Astrocyte (in vitro differentiated cells and primary cell): ENCODE measurements around the gene HPSE2.

ENCODE experiments used
- CTCF ChIP-seq: IDR thresholded peaks from 2 replicates; pipeline ENCODE4 v1.5.1; 2011; ENCODE audit warnings: low read depth, mild to moderate bottlenecking, inconsistent platforms, low read length, moderate library complexity; ENCODE audit not compliant: insufficient read depth
- EZH2 ChIP-seq: IDR thresholded peaks from 2 replicates; pipeline ENCODE4 v1.6.1; 2012; ENCODE audit warnings: mild to moderate bottlenecking, low read length, inconsistent platforms; ENCODE audit not compliant: insufficient read depth

- TF ChIP-seq CTCF (no peak), EZH2 (no peak)
These were observed 230.9 kb downstream of the HPSE2 start for GRCh38 chr10:99004738-99005137.
